HepG2 (cell line): ENCODE results near the gene ANKFY1. TPM values are rescaled to one million over a fixed set of nuclear protein-coding genes. Genes with fewer than 3 reads are reported as not detected.

Experiments
- ATAC-seq: fragments of 200-7000 bp; cut with Tn5 transposase; 3 replicates; pipeline ENCODE4 v1.9.1; 2020; ENCODE audit warnings: mild to moderate bottlenecking, moderate library complexity
- BruUV-seq: library from RNA; stranded (reverse); fragments of 400-500 nt; replicated peaks from 2 replicates; lab custom pipeline; 2021; lab: Mats Ljungman, UMichigan
- CTCF ChIA-PET: fragments of 300-600 bp; formaldehyde crosslinking; extraction: SDS; loops from one replicate; lab custom pipeline; 2021; ENCODE audit warnings: low total read pairs, inconsistent platforms, low intra/inter-chr PET ratio; lab: Yijun Ruan, JAX
- POLR2A ChIA-PET: fragments of 350-600 bp; sonication (Branson Sonifier 250); formaldehyde crosslinking; loops from one replicate; lab custom pipeline; 2020; ENCODE audit warnings: antibody characterized with exemption, inconsistent platforms; lab: Yijun Ruan, JAX
- DNase-seq: peaks from one replicate; pipeline ENCODE4 v3.0.0-alpha.2; 2015; ENCODE audit warnings: low spot score
- FAIRE-seq: peaks from 3 replicates; lab custom pipeline; 2011; peaks lifted over from hg19 to GRCh38; lab: Jason Lieb, UNC
- H2AFZ ChIP-seq: one replicate; pipeline ENCODE4 v1.6.1; 2011; ENCODE audit warnings: low read length, inconsistent platforms
- H3K27ac ChIP-seq: fragments of 300-600 bp; 3 replicates; pipeline ENCODE4 v1.8.0; 2011; ENCODE audit warnings: mixed run types, mild to moderate bottlenecking, mixed read lengths, low read length, inconsistent platforms; ENCODE audit not compliant: insufficient read depth; ENCODE audit errors: extremely low read length
- H3K27me3 ChIP-seq, 2 experiments: fragments of 200-600 bp in 1 of 2; 2 replicates in 1 of 2; 3 replicates in 1 of 2; pipeline versions ENCODE4 v1.6.0 to v1.8.0; 2011; ENCODE audit warnings: low read length in 2 of 2, mild to moderate bottlenecking in 2 of 2, moderate library complexity in 2 of 2, inconsistent platforms in 1 of 2; ENCODE audit not compliant: insufficient read depth in 2 of 2, control insufficient read depth in 1 of 2
- H3K36me3 ChIP-seq, 2 experiments: fragments of 200-600 bp in 1 of 2; replicated peaks in 1 of 2; 2 replicates in 1 of 2; 3 replicates in 1 of 2; pipeline versions ENCODE4 v1.5.1 to v1.8.0; 2011; ENCODE audit warnings: low read length in 2 of 2, inconsistent platforms in 1 of 2; ENCODE audit not compliant: insufficient read depth in 2 of 2, control insufficient read depth in 1 of 2
- H3K4me1 ChIP-seq: 2 replicates; pipeline ENCODE4 v1.5.1; 2012; ENCODE audit warnings: low read length, inconsistent platforms; ENCODE audit not compliant: insufficient read depth
- H3K4me2 ChIP-seq: 2 replicates; pipeline ENCODE4 v1.6.0; 2011; ENCODE audit warnings: low read depth, low read length, inconsistent platforms
- H3K4me3 ChIP-seq, 3 experiments: fragments of 200-600 bp in 1 of 3; sonication (generic), shearing (Covaris generic) in 1 of 3; replicated peaks in 1 of 3; 2 replicates each; pipeline ENCODE4 v1.5.1; 2011 to 2016; ENCODE audit warnings: low read length in 3 of 3, inconsistent platforms in 2 of 3, low read depth in 2 of 3, mild to moderate bottlenecking in 2 of 3, control low read depth in 1 of 3, mixed read lengths in 1 of 3; ENCODE audit not compliant: insufficient read depth in 1 of 3
- H3K79me2 ChIP-seq: one replicate; pipeline ENCODE4 v1.6.1; 2011; ENCODE audit warnings: low read length, inconsistent platforms; ENCODE audit not compliant: insufficient read depth
- H3K9ac ChIP-seq: 2 replicates; pipeline ENCODE4 v1.6.0; 2011; ENCODE audit warnings: mild to moderate bottlenecking, low read depth, low read length, inconsistent platforms; ENCODE audit not compliant: insufficient read depth
- H3K9me3 ChIP-seq: 2 replicates; pipeline ENCODE4 v1.5.1; 2012; ENCODE audit warnings: mild to moderate bottlenecking, low read length
- H4K20me1 ChIP-seq: 2 replicates; pipeline ENCODE4 v1.6.0; 2011; ENCODE audit warnings: inconsistent platforms, mild to moderate bottlenecking, low read length, moderate library complexity; ENCODE audit not compliant: insufficient read depth
- AKNA ChIP-seq: sonication (generic); formaldehyde crosslinking; IDR thresholded peaks from 2 replicates; pipeline ENCODE4 v1.4.0; 2020; ENCODE audit warnings: missing genetic modification reagents, borderline replicate concordance
- ARID3A ChIP-seq: IDR thresholded peaks from 2 replicates; pipeline ENCODE4 v1.6.1; 2012; ENCODE audit warnings: low read depth, low read length, improper control_type of control experiment
- BRCA1 ChIP-seq: sonication (generic); formaldehyde crosslinking; IDR thresholded peaks from 2 replicates; pipeline ENCODE4 v1.4.0; 2020; ENCODE audit warnings: missing genetic modification reagents
- CHD4 ChIP-seq: fragments of 200-600 bp; sonication (generic); IDR thresholded peaks from 2 replicates; pipeline ENCODE4 v1.7.0; 2017; ENCODE audit warnings: mild to moderate bottlenecking, low read length, borderline replicate concordance
- CREM ChIP-seq, 2 experiments: sonication (generic) in 1 of 2; formaldehyde crosslinking in 1 of 2; IDR thresholded peaks; 2 replicates each; pipeline versions ENCODE4 v1.4.0 to v1.6.1; 2016 to 2020; ENCODE audit warnings: antibody characterized with exemption in 1 of 2, mild to moderate bottlenecking in 1 of 2, missing genetic modification reagents in 1 of 2
- EZH2 ChIP-seq: conservative IDR thresholded peaks from 2 replicates; pipeline ENCODE4 v1.6.1; 2012; ENCODE audit warnings: mild to moderate bottlenecking, low read depth, low read length, moderate library complexity
- FOXA3 ChIP-seq: IDR thresholded peaks from 2 replicates; pipeline ENCODE4 v1.6.1; 2016; ENCODE audit warnings: missing genetic modification reagents, missing compliant biosample characterization
- FOXK2 ChIP-seq: fragments of 450-650 bp; IDR thresholded peaks from 2 replicates; pipeline ENCODE4 v1.6.1; 2016
- PAWR ChIP-seq: sonication (generic); formaldehyde crosslinking; IDR thresholded peaks from 2 replicates; pipeline ENCODE4 v1.4.0; 2020; ENCODE audit warnings: missing genetic modification reagents, mild to moderate bottlenecking, borderline replicate concordance
- PBX3 ChIP-seq: sonication (generic); formaldehyde crosslinking; IDR thresholded peaks from 2 replicates; pipeline ENCODE4 v1.8.1; 2023; ENCODE audit warnings: missing genetic modification reagents, inconsistent platforms, borderline replicate concordance
- RNF2 ChIP-seq: fragments of 450-650 bp; conservative IDR thresholded peaks from 2 replicates; pipeline ENCODE4 v1.6.1; 2016; ENCODE audit warnings: low read depth
- ZNF17 ChIP-seq: sonication (generic); formaldehyde crosslinking; IDR thresholded peaks from 2 replicates; pipeline ENCODE4 v1.5.0; 2020; ENCODE audit warnings: mild to moderate bottlenecking, missing genetic modification reagents
- ZNF562 ChIP-seq: sonication (generic); formaldehyde crosslinking; IDR thresholded peaks from 2 replicates; pipeline ENCODE4 v1.8.0; 2022; ENCODE audit warnings: missing genetic modification reagents, borderline replicate concordance
- ZNF878 ChIP-seq: sonication (generic); formaldehyde crosslinking; IDR thresholded peaks from 2 replicates; pipeline ENCODE4 v1.8.1; 2023; ENCODE audit warnings: mild to moderate bottlenecking, missing genetic modification reagents, moderate library complexity
- ZSCAN25 ChIP-seq: sonication (generic); formaldehyde crosslinking; IDR thresholded peaks from 2 replicates; pipeline ENCODE4 v1.8.0; 2022; ENCODE audit warnings: mild to moderate bottlenecking, missing genetic modification reagents
- WGBS: methylation state at CpG from one replicate; pipeline ENCODE4 v1.1.6; 2017; ENCODE audit warnings: low lambda C conversion rate; 5-methylcytosine and 5-hydroxymethylcytosine counted together
- in situ Hi-C: cut with HindIII; loops from 2 replicates; pipeline ENCODE4 v1.10.0; 2017; ENCODE audit warnings: low pct_unique_long_range_greater_than_20kb; ENCODE audit not compliant: extremely low pct_ligation_motif_present
- intact Hi-C: fragments of 100-400 bp; cut with micrococcal nuclease; formaldehyde crosslinking; loops from one replicate; pipeline ENCODE4 v1.10.0; 2022; ENCODE audit not compliant: unreplicated experiment
- polyA plus RNA-seq, 8 experiments: library from polyadenylated mRNA; depleted of rRNA in 3 of 8; stranded (reverse) in 7 of 8; unstranded in 1 of 8; fragments of >200 nt; fragmentation: Illumina TruSeq in 4 of 8; extraction: Trizol in 4 of 8; gene quantifications; 2 replicates each; pipeline versions ENCODE4 v1.2.1 to v1.2.3, GENCODE V29; 2011 to 2016; ENCODE audit warnings: low read depth in 4 of 8, missing spikeins in 1 of 8, mixed read lengths in 1 of 8; ENCODE audit not compliant: insufficient read depth in 1 of 8
- total RNA-seq, 5 experiments: library from RNA; depleted of rRNA; stranded (reverse); fragments of >200 nt; fragmentation: Illumina TruSeq; extraction: Trizol; gene quantifications; 2 replicates each; pipeline ENCODE4 v1.2.3, GENCODE V29; 2016; ENCODE audit warnings: low read depth in 1 of 5

ANKFY1 gene
- total and polyA plus RNA-seq, 2 of the 13 experiments (the other 11 are each of a cell fraction or from before 2014, with no cell fraction given): 11.9 to 16.8 TPM

GRCh38 chr17:4147751-4148310, 115.9 kb downstream of the ANKFY1 start:
- H3K4me3 ChIP-seq: no peak overlapping the region
- H3K27me3 ChIP-seq: no peaks in the 10 kb centered on the region
- intact Hi-C loops: no loop called here
- ATAC-seq (no peak), FAIRE-seq (no peak), DNase-seq (no peak)
- H3K9me3 ChIP-seq: no peaks in the 10 kb centered on the region
- 83% methylated on average over 8 of the region's 8 CpGs for WGBS
- H2AFZ ChIP-seq: no peak overlapping the region
- in situ Hi-C loops: no loop called here
- no peak overlapping the region for H3K4me2 ChIP-seq
- ChIA-PET POLR2A (no interaction called here), CTCF (no interaction called here)
- H4K20me1 ChIP-seq: no peaks in the 10 kb centered on the region
- peaks cover 13% of the 10 kb centered on the region for H3K4me1 ChIP-seq
- H3K27ac ChIP-seq: no peak overlapping the region
- no peaks in the 10 kb centered on the region for H3K36me3 ChIP-seq
- H3K9ac ChIP-seq: no peak overlapping the region
- TF ChIP-seq RNF2: no peak
- no peak for TF ChIP-seq CHD4
- TF ChIP-seq PAWR: no peak
- no peak for TF ChIP-seq CREM (IDR thresholded peaks at IDR 0.05)
- no peak for TF ChIP-seq CREM (CRISPR knock-in tag; IDR thresholded peaks at IDR 0.05)
- TF ChIP-seq ARID3A: no peak
- TF ChIP-seq PBX3 (CRISPR knock-in tag): no peak
- TF ChIP-seq ZNF562: no peak
- no peak for TF ChIP-seq BRCA1 (CRISPR knock-in tag)
- TF ChIP-seq FOXA3: no peak
- TF ChIP-seq ZNF878: no peak
- no peak for TF ChIP-seq AKNA (CRISPR knock-in tag)
- no peak for TF ChIP-seq ZNF17
- no peak for TF ChIP-seq EZH2
- TF ChIP-seq ZSCAN25 (CRISPR knock-in tag): no peak
- TF ChIP-seq FOXK2: no peak
- H3K79me2 ChIP-seq: peaks cover 7% of the 10 kb centered on the region
- BruUV-seq: no TSS peak
